ENCODE data around the gene CAPN13.

Gene CAPN13

GRCh38 chr2:30756051-30756719 is 51.1 kb downstream of the CAPN13 start:
- H3K9me3 ChIP-seq (ENCODE audit: insufficient read depth, low read length, severe bottlenecking): no peaks in the 10 kb centered on the region
- H3K4me2 ChIP-seq (ENCODE audit: insufficient read depth, low read length): no peak overlapping the region
- no peak overlapping the region for H3K4me3 ChIP-seq (ENCODE audit: low read depth in 1 of 2, low read length in 2 of 2)
- TF ChIP-seq CTCF (IDR thresholded peaks at IDR 0.05; ENCODE audit: borderline replicate concordance, extremely low read depth, low read length, poor library complexity, severe bottlenecking) (no peak), EZH2 (IDR thresholded peaks at IDR 0.05; ENCODE audit: borderline replicate concordance, low read depth, low read length, severe bottlenecking) (no peak)
- H3K4me1 ChIP-seq (ENCODE audit: insufficient read depth, low read length): no peaks in the 10 kb centered on the region
- no peaks in the 10 kb centered on the region for H3K79me2 ChIP-seq (ENCODE audit: insufficient read depth, low read length)
- DNase-seq (no peak), ATAC-seq (ENCODE audit: insufficient read depth, low read depth) (no peak)
- H3K9ac ChIP-seq (ENCODE audit: low read depth, low read length): no peak overlapping the region
- peaks cover 8% of the 10 kb centered on the region for H3K27me3 ChIP-seq (ENCODE audit: insufficient read depth, low read length, poor library complexity)
- no peak overlapping the region for H2AFZ ChIP-seq (ENCODE audit: low read depth, low read length)
- no peaks in the 10 kb centered on the region for H4K20me1 ChIP-seq (ENCODE audit: insufficient read depth, low read length)
- H3K36me3 ChIP-seq (ENCODE audit: insufficient read depth, low read length): no peaks in the 10 kb centered on the region
- H3K27ac ChIP-seq (ENCODE audit: low read length): no peak overlapping the region

- Histone ChIP-seq H3K36me3 (ENCODE audit: insufficient read depth, low read length) (no peaks in the 10 kb centered on the region), H3K27ac (ENCODE audit: low read length) (no peak overlapping the region), H3K9ac (ENCODE audit: low read depth, low read length) (no peak overlapping the region), H3K4me2 (ENCODE audit: insufficient read depth, low read length) (no peak overlapping the region), H4K20me1 (ENCODE audit: insufficient read depth, low read length) (no peaks in the 10 kb centered on the region), H3K9me3 (ENCODE audit: insufficient read depth, low read length, severe bottlenecking) (no peaks in the 10 kb centered on the region), H3K4me3 (ENCODE audit: low read depth in 1 of 2, low read length in 2 of 2) (no peak overlapping the region), H2AFZ (ENCODE audit: low read depth, low read length) (no peak overlapping the region), H3K27me3 (ENCODE audit: insufficient read depth, low read length, poor library complexity) (peaks cover 8% of the 10 kb centered on the region), H3K79me2 (ENCODE audit: insufficient read depth, low read length) (no peaks in the 10 kb centered on the region), H3K4me1 (ENCODE audit: insufficient read depth, low read length) (no peaks in the 10 kb centered on the region)
- TF ChIP-seq EZH2 (IDR thresholded peaks at IDR 0.05; ENCODE audit: borderline replicate concordance, low read depth, low read length, severe bottlenecking) (no peak), CTCF (IDR thresholded peaks at IDR 0.05; ENCODE audit: borderline replicate concordance, extremely low read depth, low read length, poor library complexity, severe bottlenecking) (no peak)
- DNase-seq (no peak), ATAC-seq (ENCODE audit: insufficient read depth, low read depth) (no peak)
These were observed 53.6 kb downstream of the CAPN13 start for GRCh38 chr2:30753630-30754029.

GRCh38 chr2:30752811-30753210 is 54.4 kb downstream of the CAPN13 start:
- DNase-seq (no peak), ATAC-seq (ENCODE audit: insufficient read depth, low read depth) (no peak)
- no peak overlapping the region for H3K4me3 ChIP-seq (ENCODE audit: low read depth in 1 of 2, low read length in 2 of 2)
- H4K20me1 ChIP-seq (ENCODE audit: insufficient read depth, low read length): no peaks in the 10 kb centered on the region
- no peaks in the 10 kb centered on the region for H3K79me2 ChIP-seq (ENCODE audit: insufficient read depth, low read length)
- H3K4me2 ChIP-seq (ENCODE audit: insufficient read depth, low read length): no peak overlapping the region
- peaks cover 8% of the 10 kb centered on the region for H3K27me3 ChIP-seq (ENCODE audit: insufficient read depth, low read length, poor library complexity)
- no peak overlapping the region for H3K9ac ChIP-seq (ENCODE audit: low read depth, low read length)
- no peaks in the 10 kb centered on the region for H3K36me3 ChIP-seq (ENCODE audit: insufficient read depth, low read length)
- H3K4me1 ChIP-seq (ENCODE audit: insufficient read depth, low read length): no peaks in the 10 kb centered on the region
- H2AFZ ChIP-seq (ENCODE audit: low read depth, low read length): no peak overlapping the region
- no peaks in the 10 kb centered on the region for H3K9me3 ChIP-seq (ENCODE audit: insufficient read depth, low read length, severe bottlenecking)
- no peak for TF ChIP-seq EZH2 (IDR thresholded peaks at IDR 0.05; ENCODE audit: borderline replicate concordance, low read depth, low read length, severe bottlenecking)
- no peak for TF ChIP-seq CTCF (IDR thresholded peaks at IDR 0.05; ENCODE audit: borderline replicate concordance, extremely low read depth, low read length, poor library complexity, severe bottlenecking)
- H3K27ac ChIP-seq (ENCODE audit: low read length): no peak overlapping the region
